Left cardiac atrium (tissue), 4 donors: Measurements from ENCODE around the gene SH3RF1. TPM values are rescaled to one million over a fixed set of nuclear protein-coding genes. Genes with fewer than 3 reads are reported as not detected.

Experiments
- ATAC-seq, 2 donors: fragments of 200-7000 bp; cut with Tn5 transposase; one replicate each; pipeline ENCODE4 v1.9.1; 2020; ENCODE audit warnings: mild to moderate bottlenecking in 2 of 2, moderate library complexity in 2 of 2
- DNase-seq: peaks from one replicate; pipeline ENCODE4 v3.0.0-alpha.2; 2020
- intact Hi-C, 2 donors: fragments of 100-400 bp; cut with DNase I; formaldehyde crosslinking; loops; one replicate each; pipeline versions ENCODE4 v1.14.1 to v1.15.1; 2022 to 2023
- total RNA-seq, 2 donors: library from RNA; stranded (reverse); fragmentation: NEBNext Ultra II Directional; extraction: Animal tissue kit (Norgen Biotek cat#: 25700); gene quantifications; one replicate each; pipeline ENCODE4 v1.2.1, GENCODE V29; 2021
- donor health status: DM: no; HTN: yes; CAD: no.
- donor health status: DM: no; HTN: yes; CAD: no; lungs with severe emphysema.
- donor health status: DM: yes; HTN: yes; CAD: no.
- donor health status: Dilated cardiomyopathy.

The SH3RF1 gene
- total RNA-seq, 2 donors from 2014 or later: 8.7 to 12.8 TPM

DNA sequence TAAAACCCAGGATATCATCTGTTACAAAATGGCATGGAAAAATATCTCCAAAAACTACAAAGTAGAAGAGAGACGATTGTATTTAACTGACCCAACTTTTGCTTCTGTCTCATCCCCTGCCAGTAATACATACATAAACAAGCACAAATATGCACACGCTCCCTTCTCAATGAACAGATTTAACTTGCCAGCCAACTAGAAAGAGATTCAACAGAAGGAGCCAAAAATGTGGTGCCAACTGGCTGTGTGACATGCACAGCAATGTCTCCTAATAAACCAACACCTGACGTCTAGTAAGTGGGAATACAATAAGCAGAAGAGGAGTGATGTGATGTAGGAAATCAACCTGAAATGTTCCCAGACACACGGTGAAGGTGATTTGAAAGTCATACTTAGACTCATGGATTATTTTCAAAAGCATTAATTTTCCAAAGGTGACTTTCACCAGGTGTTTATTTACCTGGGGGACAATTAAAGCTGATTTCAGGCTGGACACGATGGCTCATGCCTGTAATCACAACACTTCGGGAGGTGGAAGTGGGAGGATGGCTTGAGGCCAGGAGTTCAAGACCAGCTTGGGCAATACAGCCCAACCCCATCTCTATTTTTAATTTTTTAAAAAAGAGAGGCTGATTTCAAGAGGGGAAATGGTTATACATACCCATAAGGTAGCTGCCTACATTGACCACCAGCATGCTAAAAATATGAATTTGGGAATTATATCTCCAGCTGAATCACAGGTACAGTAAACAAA, 33.7 kb downstream of the SH3RF1 start:
- peak; percentile 30 to 65 for ATAC-seq
- intact Hi-C loops: no loop called here
- DNase-seq: peak; percentile 31

DNA sequence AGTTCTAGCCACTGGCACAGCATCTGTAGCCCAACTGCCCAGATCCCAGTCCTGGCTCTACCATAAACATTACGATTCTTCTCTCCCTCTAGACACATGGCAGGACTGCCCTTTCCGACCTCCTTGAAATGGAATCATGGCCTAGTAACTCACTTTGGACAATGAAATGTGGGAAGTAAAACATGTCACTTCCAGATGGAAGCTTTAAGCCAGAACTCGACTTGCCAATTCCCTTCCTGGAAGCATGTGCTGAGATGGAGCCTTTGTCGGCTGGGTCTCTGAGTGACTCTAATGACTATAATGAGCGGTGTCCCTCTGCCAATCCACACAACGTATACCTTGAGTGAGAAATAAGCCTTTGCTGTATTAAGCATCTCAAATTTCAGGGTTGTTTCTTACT, 34.7 kb downstream of the SH3RF1 start:
- intact Hi-C loops: no loop called here
- DNase-seq (no peak), ATAC-seq (peak in 1 of 2 donors; percentile 25)

DNA sequence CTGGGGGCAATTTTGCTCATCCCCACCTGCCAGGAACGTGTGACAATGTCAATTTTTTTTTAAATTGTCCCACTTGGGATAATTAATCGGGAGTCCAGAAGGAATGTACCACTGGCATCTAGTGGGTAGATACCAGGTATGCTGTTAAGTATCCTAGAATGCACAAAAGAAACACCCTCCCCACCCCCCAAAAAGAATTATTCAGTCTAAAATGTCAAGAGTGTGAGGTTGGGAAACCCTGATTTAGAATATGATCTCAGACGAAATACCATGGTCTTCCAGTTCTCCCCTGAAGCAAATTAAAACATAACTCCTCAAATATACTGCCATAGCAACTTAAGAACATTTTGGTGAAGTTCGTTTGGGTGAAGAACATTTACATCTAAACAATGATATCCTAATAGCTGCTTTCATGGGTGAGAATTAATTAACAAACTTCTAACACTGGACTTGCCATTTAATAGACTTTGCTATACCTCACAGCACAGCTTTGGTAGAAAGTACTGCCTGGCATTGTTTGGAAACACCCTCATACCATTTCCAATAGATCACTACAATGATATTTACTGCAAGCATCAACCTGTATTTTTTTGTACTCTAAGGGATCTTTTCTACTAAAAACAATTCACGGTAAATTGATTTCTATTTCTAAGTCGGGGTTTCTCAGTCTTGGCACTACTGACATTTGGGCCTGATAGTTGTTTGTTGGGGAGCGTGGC, 36.5 kb downstream of the SH3RF1 start:
- no peak for DNase-seq
- ATAC-seq: no peak
- intact Hi-C loops: no loop called here

DNA sequence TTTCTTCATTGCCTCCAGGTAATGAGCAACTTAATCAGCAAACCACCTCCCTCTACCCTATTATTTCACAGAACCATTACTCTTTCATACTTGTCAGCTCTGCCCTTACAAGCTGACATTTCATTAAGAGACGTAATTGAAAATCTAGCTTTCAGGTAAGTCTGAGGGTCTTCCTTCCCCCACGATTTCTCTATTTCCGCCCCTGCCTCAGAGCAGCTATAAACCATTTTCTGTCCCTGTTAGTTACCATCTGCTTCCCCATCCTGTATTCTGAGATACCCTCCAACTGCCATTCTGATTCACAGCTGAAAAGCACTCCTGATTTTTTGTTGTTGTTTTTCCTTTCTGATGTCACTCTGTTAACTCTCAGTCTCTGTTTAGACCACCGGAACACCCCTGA, 37.1 kb downstream of the SH3RF1 start:
- no peak for ATAC-seq
- intact Hi-C loops: no loop called here

DNA sequence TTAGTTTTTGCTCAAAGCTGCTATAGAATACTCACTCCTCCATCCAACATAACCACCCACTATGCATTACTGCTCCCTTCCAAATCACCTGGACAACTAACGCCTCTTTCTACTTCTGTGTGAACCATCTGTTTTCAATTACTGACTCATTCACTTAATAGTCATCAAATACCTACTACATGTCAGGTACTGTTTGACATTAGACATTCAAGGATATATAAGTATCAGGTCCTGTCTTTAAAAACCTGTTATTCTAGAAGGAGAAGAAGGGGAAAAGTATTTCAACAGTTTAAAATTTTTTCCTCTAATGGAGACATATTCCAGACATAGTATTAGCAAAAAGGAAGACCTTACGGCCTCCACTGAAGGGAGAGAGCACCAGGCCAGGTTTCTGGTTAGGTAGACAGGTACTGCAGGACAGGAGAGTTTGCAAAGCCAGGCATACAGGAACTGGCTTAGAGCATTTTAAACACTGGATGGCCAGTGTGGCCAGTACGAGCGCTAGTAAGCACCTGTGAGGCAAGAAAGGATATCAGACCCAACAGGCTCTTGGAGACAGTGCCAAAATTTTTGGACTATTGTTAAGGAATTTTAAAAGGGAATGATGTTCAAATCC, 39.0 kb downstream of the SH3RF1 start:
- DNase-seq: no peak
- intact Hi-C loops: no loop called here
- ATAC-seq: no peak

More for the DNA sequence above, 37.1 kb downstream of the SH3RF1 start:
- no peak for DNase-seq

DNA sequence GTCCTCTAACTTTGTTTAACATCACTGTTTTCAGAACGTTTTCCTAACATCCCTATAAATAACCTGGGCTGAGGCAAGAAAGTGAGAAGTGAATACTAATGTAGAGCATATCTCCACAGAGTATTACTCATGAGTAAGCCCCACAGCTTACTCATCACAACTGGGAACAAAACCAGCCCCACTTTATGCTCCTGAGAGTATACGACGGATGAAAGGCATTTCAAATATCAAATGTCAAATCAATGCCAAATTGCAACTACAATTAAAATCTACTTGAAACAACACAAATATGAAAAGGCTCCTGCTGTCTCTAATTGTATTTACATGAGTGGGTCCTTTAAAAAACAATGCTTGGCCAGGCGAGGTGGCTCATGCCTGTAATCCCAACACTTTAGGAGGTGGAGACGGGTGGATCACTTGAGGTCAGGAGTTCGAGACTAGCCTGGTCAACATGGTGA, 41.2 kb downstream of the SH3RF1 start:
- DNase-seq (no peak), ATAC-seq (peak; percentile 73 to 97)
- intact Hi-C loops: no loop called here

DNA sequence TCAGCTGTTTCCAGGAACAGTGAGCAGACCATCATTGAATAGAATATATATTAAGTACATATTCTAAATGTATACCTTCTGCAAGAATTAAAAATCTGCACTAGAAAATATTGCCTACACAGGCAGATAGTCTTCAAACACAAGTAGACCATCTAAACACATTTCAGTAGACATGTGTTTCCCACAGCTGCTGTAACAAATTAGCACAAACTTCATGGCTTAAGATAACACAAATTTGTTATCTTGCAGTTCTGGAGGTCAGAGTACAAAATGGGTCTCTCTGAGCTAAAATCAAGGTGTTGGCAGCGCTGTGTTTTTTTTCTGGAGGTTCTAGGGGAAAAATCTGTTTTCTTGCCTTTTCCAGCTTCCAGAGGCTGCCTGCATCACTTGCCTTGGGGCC, 42.7 kb downstream of the SH3RF1 start:
- ATAC-seq: no peak
- DNase-seq: no peak
- intact Hi-C loops: no loop called here

DNA sequence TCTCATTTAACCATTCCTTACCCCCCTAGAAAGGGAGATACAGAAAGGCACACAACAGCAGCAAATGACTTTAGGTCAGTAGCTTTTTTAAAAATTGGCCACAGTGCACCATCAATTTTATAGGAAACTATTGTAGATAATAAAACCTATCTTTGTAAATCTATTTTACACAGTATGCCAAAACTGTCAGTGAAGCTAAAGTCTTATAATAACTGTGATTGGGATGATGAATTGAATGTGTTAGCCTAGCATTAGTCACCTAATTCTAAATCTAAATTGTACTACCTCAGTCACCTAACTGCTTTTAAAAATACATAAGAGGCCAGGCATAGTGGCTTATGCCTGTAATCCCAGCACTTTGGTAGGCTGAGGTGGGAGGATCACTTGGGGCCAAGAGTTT, 44.2 kb downstream of the SH3RF1 start:
- intact Hi-C loops: no loop called here
- ATAC-seq (no peak), DNase-seq (no peak)

DNA sequence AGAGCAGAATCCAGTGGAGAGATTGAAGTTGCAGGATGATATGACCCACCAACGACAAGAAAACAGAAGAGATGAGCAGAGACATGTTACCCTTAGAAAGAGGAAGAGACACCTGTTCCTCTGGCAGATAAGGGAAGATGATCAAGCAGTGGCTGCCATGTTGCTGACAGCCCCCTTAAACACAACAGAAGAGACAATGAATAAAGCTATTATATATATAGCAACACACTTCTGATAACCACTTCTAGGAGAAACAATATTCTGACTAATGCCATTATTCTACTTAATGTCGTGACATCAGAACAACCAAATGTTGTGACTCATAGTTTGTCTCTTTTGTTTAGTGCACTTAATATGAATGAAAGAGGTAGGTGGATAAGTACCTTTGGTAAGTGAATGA, 44.9 kb downstream of the SH3RF1 start:
- DNase-seq (no peak), ATAC-seq (no peak)
- intact Hi-C loops: no loop called here

DNA sequence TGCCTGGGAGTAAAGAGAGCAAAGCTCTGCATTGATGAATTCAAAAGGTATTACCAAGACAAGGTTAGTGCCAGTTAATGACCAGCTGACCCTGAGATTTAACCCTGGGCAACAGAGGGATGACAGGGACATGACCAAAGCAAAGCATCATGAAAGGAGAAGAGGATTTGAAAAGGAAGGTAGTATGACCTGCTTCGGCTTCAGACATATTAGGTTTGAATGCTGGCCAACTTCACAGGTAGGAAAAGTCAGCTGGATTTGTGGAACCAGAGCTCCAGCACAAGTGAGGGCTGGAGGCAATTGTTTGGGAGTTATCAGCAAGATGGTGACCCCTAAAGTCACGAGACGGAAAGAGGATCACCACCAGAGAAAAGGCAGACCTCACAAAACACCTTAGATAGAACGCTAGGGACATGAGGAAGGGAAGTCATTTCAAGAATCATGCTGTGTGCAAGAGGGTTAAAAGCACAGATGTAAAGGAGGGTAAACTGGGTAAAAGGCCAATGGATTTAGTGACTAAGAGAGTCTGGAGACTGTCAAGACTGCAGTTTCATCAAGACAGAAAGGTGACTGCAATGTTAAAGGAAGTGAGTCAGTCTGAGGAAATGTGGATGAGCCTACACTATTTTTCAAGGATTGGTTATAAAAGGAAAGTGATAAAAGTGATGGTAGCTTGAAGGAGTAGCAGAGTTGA, 45.6 kb downstream of the SH3RF1 start:
- intact Hi-C loops: no loop called here
- ATAC-seq (peak in 1 of 2 donors; percentile 82), DNase-seq (no peak)

DNA sequence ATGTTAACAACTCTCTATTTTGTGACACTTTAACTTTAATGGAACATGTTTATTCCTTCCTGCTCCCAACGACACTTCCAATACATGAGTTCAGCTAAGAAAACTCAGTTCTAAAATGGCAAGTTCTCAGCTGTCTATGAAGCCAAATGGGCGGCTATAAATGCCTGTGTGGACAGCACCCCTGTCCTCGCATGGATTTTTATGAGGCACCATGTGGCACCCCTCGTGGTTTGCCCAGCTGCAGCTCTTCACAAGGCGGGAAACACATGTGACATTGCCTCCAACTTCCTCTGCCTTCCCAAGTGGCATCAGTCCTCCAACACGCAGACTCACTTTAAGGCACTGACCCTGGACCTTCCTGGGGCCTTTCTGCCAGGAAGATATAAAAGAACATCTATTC, 48.0 kb downstream of the SH3RF1 start:
- ATAC-seq: no peak
- no peak for DNase-seq
- intact Hi-C loops: no loop called here

DNA sequence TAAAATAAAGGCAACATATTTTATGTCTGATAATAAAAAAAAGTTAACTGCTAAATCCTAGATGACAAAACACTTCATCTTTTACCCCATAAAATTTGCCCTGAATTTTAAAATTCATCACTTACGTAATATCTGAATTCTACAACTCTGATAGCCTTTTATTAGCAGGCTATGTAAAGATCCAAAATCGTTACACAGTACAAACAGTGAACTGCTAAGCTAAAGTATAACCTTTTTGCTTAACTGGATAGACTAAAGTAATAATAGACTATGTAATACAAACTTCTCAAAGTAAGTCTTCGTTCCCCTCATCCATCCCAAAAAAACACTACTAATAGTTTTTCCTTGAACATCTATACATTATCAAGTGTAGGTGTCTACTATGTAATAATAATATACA, 49.1 kb downstream of the SH3RF1 start:
- intact Hi-C loops: no loop called here
- no peak for ATAC-seq

DNA sequence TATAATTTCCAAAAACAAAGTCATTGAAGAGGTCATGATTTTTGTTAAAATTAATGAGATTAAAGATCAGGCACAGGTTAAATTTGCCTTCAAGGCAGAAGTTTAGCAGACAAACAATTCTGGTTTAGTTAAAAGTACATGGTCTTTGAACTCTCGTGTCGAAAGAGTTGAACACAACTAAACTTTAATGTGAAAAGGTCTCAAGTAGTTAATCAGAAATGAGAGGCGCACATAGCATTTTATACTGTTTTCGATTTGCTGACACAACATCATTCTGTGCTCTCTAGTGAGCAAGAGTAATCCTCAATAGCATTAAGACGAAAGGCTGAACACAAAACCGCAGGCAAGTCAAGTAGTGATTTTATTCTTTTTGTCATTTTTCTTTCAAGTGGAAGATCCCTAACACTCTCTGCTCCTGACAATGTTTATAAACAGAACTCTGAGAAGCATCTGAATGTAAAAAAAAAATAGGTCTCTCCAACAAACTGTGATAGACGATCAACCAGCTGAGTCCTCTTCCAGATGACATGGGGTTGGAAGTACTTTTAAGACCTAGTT, 49.8 kb downstream of the SH3RF1 start:
- intact Hi-C loops: no loop called here
- no peak for DNase-seq
- ATAC-seq: no peak

More for the DNA sequence above, 49.1 kb downstream of the SH3RF1 start:
- DNase-seq: no peak

DNA sequence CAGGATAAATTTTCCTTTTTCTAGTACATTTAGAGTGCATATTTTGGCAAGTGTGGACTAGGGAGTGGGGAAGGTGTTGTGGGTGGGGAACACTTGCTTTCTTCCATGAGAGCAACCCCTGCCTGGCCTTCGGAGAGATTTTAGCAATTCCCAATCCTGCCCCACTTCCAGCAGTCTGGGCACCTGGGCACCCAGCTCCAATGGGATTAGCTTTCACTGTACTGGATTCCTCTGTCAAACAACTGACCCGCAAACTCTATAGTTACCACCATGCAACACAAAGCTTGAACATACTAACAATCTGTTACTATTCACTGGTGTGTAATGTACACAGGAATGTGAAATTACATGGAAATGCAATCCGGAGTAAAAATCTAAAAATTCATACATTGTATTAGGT, 50.3 kb downstream of the SH3RF1 start:
- ATAC-seq (no peak), DNase-seq (no peak)
- intact Hi-C loops: no loop called here

DNA sequence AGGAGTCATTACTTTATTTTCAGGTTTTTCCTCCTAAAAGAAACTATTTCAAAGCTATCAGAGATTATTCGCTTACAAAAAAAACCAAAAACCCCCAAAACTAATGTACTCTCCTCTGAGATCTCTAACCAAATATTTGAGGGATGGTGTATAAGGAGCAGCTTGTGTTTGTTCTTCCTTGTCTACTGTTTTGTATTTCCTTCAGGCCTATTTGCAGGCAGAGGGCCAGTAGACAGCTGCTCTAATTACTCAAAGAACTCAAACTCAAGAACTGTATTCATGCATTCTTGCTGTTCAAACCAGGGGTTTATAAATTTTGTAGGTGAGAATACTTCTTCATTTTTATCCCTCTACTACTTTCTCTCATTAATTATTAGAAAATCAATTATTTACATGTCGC, 51.3 kb downstream of the SH3RF1 start:
- intact Hi-C loops: no loop called here
- DNase-seq (no peak), ATAC-seq (peak in 1 of 2 donors; percentile 64)

DNA sequence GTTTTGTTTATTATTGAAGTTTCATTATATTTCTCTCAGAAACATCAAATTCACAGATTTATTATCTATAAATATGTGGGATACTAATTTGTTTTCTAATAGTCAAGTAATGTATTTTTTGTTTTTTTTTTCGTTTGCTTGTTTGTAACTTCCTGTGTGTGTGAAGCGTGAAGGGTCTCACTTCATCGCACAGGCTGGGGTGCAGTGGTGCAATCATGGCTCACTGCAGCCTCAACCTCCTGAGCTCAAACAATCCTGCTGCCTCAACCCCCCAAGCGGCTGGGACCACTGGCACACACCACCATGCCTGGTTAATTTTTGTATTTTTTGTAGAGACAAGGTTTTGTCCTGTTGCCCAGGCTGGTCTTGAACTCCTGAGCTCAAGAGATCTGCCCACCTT, 55.1 kb downstream of the SH3RF1 start:
- intact Hi-C loops: no loop called here
- no peak for ATAC-seq
- DNase-seq: no peak

DNA sequence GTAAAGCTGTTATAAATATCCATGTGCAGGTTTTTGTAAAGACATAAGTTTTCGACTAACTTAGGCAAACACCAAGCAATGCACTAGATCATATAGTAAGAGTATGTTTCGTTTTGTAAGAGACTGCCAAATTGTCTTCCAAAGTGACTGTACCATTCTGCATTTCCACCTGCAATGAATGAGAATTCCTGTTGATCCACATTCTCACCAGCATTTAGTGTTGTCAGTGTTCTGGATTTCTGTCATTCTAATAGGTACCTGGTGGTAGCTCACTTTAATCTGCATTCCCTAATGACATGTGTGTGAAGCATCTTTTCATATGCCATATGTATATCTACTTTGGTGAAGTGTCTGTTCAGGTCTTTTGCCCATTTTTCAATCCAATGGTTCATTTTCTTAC, 57.8 kb downstream of the SH3RF1 start:
- intact Hi-C loops: no loop called here
- ATAC-seq (no peak), DNase-seq (no peak)

DNA sequence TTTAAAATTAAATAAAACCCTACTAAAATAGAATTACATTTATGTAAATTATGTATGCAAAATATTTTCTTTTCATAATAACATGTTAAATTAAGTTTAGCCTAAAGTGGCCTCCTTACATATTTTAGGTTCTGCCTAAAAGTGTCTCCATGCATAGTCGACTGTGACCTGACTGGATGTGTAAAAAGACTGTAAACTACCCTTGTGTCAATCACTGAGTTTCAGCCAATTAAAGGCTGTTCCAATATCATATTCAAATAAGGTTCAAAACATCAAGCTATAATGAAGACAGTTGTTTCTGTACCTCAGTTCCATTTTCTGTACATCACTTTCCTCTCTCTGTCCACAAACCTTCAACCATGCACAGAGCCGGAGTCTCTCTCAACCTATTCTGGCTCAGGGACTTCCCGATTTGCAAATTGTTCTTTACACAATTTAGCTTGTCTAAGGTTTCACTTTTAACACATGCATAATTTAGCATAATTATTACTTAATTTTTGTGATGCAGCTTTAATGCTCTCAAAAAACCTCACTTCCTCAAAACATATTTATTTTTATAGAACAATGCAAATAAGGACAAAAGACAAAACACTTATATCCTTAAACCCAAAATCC, 60.1 kb downstream of the SH3RF1 start:
- no peak for DNase-seq

DNA sequence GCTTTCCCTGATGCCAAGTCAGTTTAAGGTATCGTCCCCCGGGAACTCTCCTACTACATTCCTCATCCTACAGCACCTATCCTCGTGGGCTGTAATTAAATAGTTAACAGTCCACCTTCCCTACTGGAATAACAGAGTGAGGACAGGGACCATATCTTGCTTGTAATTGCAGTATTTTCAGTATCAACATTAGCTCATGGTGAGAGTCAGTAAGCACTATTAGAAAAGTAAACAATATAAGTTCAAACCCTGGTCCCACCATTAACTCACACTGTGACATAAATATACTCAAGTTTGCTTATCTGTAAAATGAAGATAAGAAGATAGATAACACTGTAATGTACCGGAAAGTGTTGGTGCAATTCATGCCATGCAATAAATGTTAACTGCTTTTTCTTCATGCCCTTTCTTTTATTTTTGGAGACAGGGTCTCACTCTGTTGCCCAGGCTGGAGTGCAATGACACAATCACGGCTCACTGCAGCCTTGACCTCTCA, 61.3 kb downstream of the SH3RF1 start:
- ATAC-seq: no peak
- intact Hi-C loops: no loop called here
- no peak for DNase-seq

More for the DNA sequence above, 60.1 kb downstream of the SH3RF1 start:
- intact Hi-C loops: no loop called here
- no peak for ATAC-seq
